Peyer's patch (tissue), 4 donors: ENCODE measurements around the gene FAM50A.

ENCODE experiments used
- CTCF ChIP-seq, 6 experiments: fragments of 450-650 bp in 4 of 6; fragments of 200-600 bp in 2 of 6; sonication (generic) in 1 of 6; IDR thresholded peaks; one replicate each; pipeline ENCODE4 v1.5.1; 2017 to 2019; ENCODE audit warnings: antibody characterized with exemption in 6 of 6, mild to moderate bottlenecking in 3 of 6, moderate library complexity in 1 of 6
- POLR2A ChIP-seq, 2 donors: fragments of 450-650 bp; IDR thresholded peaks; one replicate each; pipeline ENCODE4 v1.5.1; 2017; ENCODE audit warnings: antibody characterized with exemption in 2 of 2, mild to moderate bottlenecking in 2 of 2, moderate library complexity in 2 of 2

GRCh38 chrX:154450312-154450711, 6.4 kb downstream of the FAM50A start:
- TF ChIP-seq CTCF (IDR thresholded peaks at IDR 0.05), result no peak
- TF ChIP-seq POLR2A (IDR thresholded peaks at IDR 0.05), result no peak
